ENCODE data around the gene GRB14. TPM values are rescaled to one million over a fixed set of nuclear protein-coding genes. Genes with fewer than 3 reads are reported as not detected.

GRB14 gene
- total RNA-seq, 3 donors from 2014 or later (not counting 1 experiment from before 2014, with no cell fraction given) = not detected

GRCh38 chr2:164568317-164568716 lies 53.0 kb downstream of the GRB14 start:
- Histone ChIP-seq H3K27ac (ENCODE audit: low read length) (no peak overlapping the region), H3K4me3 (ENCODE audit: low read length) (no peak overlapping the region), H3K36me3 (ENCODE audit: control insufficient read depth, insufficient read depth, low read length) (no peaks in the 10 kb centered on the region), H3K4me1 (ENCODE audit: control insufficient read depth, insufficient read depth, low read length) (no peaks in the 10 kb centered on the region), H3K27me3 (ENCODE audit: control insufficient read depth, insufficient read depth, low read length) (no peaks in the 10 kb centered on the region), H3K9me3 (ENCODE audit: control insufficient read depth, insufficient read depth, low read length) (no peaks in the 10 kb centered on the region)
- Mint-ChIP-seq H3K4me1 (no peaks in the 10 kb centered on the region), H3K4me3 (no peak overlapping the region), H3K27ac (no peak overlapping the region), H3K27me3 (ENCODE audit: low read depth in 2 of 2) (no peaks in the 10 kb centered on the region), H3K36me3 (no peaks in the 10 kb centered on the region), H3K9me3 (peaks cover 0 to 2% of the 10 kb centered on the region in 2 donors)
- intact Hi-C loops (cut with micrococcal nuclease) = no loop called here
- ATAC-seq = no peak
- 78% methylated on average over 5 of the region's 5 CpGs for WGBS (ENCODE audit: insufficient coverage)
- no peak for DNase-seq
- TF ChIP-seq CTCF (IDR thresholded peaks at IDR 0.05) = no peak

GRCh38 chr2:164567335-164567989 lies 53.8 kb downstream of the GRB14 start:
- no peaks in the 10 kb centered on the region for H3K36me3 ChIP-seq (ENCODE audit: control insufficient read depth, insufficient read depth, low read length)
- H3K27ac Mint-ChIP-seq = no peak overlapping the region
- H3K9me3 Mint-ChIP-seq = peaks cover 0 to 2% of the 10 kb centered on the region in 2 donors
- DNase-seq = no peak
- intact Hi-C loops (cut with micrococcal nuclease) = no loop called here
- H3K4me3 ChIP-seq (ENCODE audit: low read length) = no peak overlapping the region
- ATAC-seq = no peak
- H3K4me1 ChIP-seq (ENCODE audit: control insufficient read depth, insufficient read depth, low read length) = no peaks in the 10 kb centered on the region
- H3K27ac ChIP-seq (ENCODE audit: low read length) = no peak overlapping the region
- H3K36me3 Mint-ChIP-seq = no peaks in the 10 kb centered on the region
- no peak overlapping the region for H3K4me3 Mint-ChIP-seq
- no peaks in the 10 kb centered on the region for H3K27me3 Mint-ChIP-seq (ENCODE audit: low read depth in 2 of 2)
- TF ChIP-seq CTCF (IDR thresholded peaks at IDR 0.05) = no peak
- H3K27me3 ChIP-seq (ENCODE audit: control insufficient read depth, insufficient read depth, low read length) = no peaks in the 10 kb centered on the region
- 75% methylated on average over 2 of the region's 3 CpGs for WGBS (ENCODE audit: insufficient coverage)
- no peaks in the 10 kb centered on the region for H3K4me1 Mint-ChIP-seq
- H3K9me3 ChIP-seq (ENCODE audit: control insufficient read depth, insufficient read depth, low read length) = no peaks in the 10 kb centered on the region

GRCh38 chr2:164565359-164565758 lies 55.9 kb downstream of the GRB14 start:
- Histone ChIP-seq H3K27ac (ENCODE audit: low read length) (no peak overlapping the region), H3K9me3 (ENCODE audit: control insufficient read depth, insufficient read depth, low read length) (no peaks in the 10 kb centered on the region), H3K36me3 (ENCODE audit: control insufficient read depth, insufficient read depth, low read length) (no peaks in the 10 kb centered on the region), H3K27me3 (ENCODE audit: control insufficient read depth, insufficient read depth, low read length) (no peaks in the 10 kb centered on the region), H3K4me3 (ENCODE audit: low read length) (no peak overlapping the region), H3K4me1 (ENCODE audit: control insufficient read depth, insufficient read depth, low read length) (no peaks in the 10 kb centered on the region)
- H3K27me3 Mint-ChIP-seq (ENCODE audit: low read depth in 2 of 2) = no peaks in the 10 kb centered on the region
- H3K4me1 Mint-ChIP-seq = no peaks in the 10 kb centered on the region
- no peaks in the 10 kb centered on the region for H3K36me3 Mint-ChIP-seq
- TF ChIP-seq CTCF (IDR thresholded peaks at IDR 0.05) = no peak
- DNase-seq (no peak), ATAC-seq (no peak)
- WGBS (ENCODE audit: insufficient coverage) = 97% methylated on average over 2 of the region's 4 CpGs
- H3K9me3 Mint-ChIP-seq = no peaks in the 10 kb centered on the region
- intact Hi-C loops (cut with micrococcal nuclease) = no loop called here
- H3K27ac Mint-ChIP-seq = no peak overlapping the region
- H3K4me3 Mint-ChIP-seq = no peak overlapping the region

GRCh38 chr2:164562666-164563065 lies 58.6 kb downstream of the GRB14 start:
- Mint-ChIP-seq H3K4me3 (no peak overlapping the region), H3K4me1 (no peaks in the 10 kb centered on the region), H3K9me3 (no peaks in the 10 kb centered on the region), H3K36me3 (no peaks in the 10 kb centered on the region), H3K27me3 (ENCODE audit: low read depth in 2 of 2) (no peaks in the 10 kb centered on the region), H3K27ac (no peak overlapping the region)
- intact Hi-C loops (cut with micrococcal nuclease) = no loop called here
- DNase-seq = no peak
- no peaks in the 10 kb centered on the region for H3K27me3 ChIP-seq (ENCODE audit: control insufficient read depth, insufficient read depth, low read length)
- H3K9me3 ChIP-seq (ENCODE audit: control insufficient read depth, insufficient read depth, low read length) = no peaks in the 10 kb centered on the region
- no peak for TF ChIP-seq CTCF (IDR thresholded peaks at IDR 0.05)
- H3K4me1 ChIP-seq (ENCODE audit: control insufficient read depth, insufficient read depth, low read length) = no peaks in the 10 kb centered on the region
- no peak for ATAC-seq
- H3K36me3 ChIP-seq (ENCODE audit: control insufficient read depth, insufficient read depth, low read length) = no peaks in the 10 kb centered on the region
- no peak overlapping the region for H3K4me3 ChIP-seq (ENCODE audit: low read length)
- H3K27ac ChIP-seq (ENCODE audit: low read length) = no peak overlapping the region
